ENCODE data around the gene AHI1. TPM values are rescaled to one million over a fixed set of nuclear protein-coding genes. Genes with fewer than 3 reads are reported as not detected.
A peak's percentile ranks its signal among the peaks of the same experiment; 100 is the strongest.

Gene AHI1
- total RNA-seq, 1 donor from 2014 or later: 7.4 TPM

DNA sequence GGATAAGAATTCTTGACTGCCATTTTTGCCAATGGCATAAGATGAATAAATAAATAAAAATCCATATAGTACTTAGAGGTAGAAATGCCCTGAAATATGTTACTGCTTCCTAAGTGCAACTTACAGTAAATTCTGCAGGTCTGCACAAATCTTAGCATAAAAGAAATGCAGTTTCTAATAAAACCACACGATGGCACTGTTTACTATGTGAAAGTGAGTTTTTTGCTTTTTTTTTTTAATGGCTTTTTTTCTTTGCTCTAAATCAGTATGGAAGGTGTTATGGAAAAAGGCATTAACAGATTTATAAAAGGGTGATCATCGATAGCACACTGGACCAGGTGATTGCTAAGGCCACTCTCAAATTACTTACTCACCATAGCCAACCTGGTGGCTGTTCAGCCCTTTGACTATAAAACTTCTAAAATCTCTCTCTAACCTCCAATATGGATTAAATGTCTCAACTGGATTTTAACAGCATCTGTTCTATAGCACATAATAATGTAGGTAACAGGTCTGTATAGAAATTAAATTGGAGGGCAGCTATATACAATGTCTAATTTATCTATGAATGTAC, 45.8 kb downstream of the AHI1 start:
- ATAC-seq: peak; percentile 37

DNA sequence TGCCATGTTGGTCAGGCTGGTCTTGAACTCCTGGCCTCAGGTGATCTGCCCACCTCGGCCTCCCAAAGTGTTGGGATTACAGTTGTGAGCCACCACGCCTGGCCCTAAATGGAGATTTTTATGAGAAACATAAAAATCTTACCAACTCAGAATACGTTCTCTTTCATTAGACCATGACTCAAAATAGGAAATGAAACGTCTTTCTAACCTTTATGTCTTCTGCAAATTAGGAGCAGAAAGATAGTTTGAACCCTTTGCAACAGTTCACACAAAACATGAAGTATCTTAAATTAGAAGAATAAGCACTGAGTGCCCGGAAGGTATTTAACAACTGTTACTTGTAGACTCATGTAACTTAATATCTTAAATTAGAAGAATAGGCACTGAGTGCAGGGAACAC, 48.3 kb downstream of the AHI1 start:
- no peak for ATAC-seq

DNA sequence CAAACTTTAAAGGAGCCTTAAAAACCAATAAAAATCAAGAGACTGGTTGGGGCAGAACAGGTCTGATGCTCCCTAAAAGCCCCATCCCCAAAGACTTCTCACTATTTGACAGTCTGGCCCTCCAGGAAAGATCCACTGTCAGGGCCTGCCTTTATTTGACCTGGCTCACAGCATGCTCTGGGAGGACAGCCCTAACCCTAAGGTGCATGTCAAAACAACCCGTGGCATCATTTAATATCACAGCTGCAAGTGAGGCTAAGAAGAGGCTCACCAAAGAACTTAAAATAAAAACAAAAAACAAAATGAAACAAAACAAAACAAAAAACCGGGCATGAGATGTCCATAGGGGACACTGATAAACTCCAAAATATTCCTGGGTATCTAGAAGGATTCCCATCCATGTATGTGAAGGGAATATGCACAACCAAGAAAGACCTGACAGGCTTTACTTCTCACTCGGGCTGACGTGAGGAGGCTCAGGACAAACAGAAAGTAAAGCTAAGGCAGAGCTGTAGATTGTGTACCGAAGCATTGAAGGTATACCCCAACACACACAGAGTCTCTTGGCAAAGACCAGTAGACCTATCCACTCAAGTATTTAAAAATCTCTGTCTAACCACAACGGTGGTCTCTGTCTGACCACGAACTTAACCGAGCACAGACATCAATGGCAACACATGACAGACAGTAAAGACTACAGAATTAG, 57.3 kb downstream of the AHI1 start:
- no peak for ATAC-seq

DNA sequence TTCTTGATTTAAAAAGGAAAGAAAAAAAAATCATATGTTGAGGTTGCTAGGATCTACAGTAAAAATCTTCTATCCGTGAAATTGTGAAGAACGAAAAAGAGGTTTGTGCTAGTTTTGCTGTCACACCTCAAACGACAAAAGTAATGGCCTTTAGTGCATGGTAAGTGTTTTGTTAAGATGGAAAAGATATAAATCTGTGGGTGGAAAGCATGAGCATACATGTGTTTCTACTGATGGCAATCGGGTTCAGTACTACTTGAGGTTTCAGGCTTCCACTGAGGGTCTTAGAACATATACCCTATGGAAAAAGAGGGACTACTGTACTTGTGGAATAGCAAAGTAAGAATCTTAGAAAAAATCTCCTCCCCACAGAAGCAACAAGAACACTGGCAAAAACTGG, 58.0 kb downstream of the AHI1 start:
- no peak for ATAC-seq

DNA sequence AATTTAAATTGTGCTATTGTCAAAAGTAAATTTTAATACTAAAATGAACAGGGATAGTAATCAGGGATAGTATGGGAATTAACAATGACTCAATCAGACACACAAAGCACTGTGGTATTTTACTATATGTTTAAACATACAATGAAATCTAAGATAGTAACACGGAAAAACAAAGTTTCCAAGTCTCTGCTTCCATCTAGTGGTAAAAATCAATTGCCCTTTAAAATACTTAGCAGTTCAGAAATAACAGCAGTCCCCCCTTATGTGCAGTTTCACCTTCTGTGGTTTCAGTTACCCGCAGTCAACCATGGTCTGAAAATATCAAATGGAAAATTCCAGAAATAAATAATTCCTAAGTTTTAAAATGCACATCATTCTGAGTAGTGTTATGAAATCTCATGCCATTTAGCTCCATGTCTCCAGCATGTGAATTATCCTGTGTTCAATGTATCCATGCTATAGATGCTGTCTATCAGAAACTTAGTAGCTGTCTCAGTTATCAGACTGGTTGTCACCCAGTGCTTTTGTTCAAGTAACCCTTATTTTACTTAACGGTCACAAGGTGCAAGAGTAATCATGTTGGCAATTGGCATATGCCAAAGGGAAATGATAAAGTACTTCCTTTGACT, 58.5 kb downstream of the AHI1 start:
- ATAC-seq: no peak

DNA sequence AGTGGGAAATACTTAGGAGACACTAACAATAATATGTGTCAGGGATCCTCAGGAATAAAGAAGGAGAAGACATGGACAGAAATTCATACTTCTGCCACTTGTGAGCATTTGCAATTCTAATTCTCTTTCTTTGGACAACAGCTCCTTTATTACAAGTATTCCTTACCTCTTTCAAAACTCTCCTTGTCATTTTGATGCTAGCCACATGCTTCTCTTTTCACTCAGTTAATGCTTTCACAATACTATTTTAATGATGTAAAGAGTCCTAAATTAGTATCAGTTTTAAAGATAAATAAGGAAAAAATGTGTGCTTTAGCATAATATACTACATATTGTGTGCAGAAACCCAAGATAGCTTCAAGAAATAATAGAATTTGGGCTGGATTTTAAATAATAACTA, 62.5 kb downstream of the AHI1 start:
- ATAC-seq: no peak

DNA sequence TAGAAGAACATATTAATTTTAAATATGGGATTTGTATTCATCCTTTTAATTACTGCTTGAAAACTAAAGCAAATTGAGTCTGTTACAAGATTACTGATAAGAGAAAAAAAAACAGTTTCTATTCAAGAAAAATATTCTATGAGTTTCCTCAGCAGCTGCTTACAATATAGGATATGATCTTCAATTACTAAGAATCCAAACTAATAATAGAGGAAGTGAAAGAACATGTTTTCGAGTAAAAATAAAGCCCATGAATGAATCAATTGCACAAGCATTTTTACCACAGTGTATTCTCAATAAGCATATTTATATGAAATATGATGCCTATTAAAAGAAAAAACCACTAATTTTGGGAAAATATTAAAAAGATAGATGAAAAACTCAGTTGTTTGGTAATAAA, 63.4 kb downstream of the AHI1 start:
- ATAC-seq: no peak

DNA sequence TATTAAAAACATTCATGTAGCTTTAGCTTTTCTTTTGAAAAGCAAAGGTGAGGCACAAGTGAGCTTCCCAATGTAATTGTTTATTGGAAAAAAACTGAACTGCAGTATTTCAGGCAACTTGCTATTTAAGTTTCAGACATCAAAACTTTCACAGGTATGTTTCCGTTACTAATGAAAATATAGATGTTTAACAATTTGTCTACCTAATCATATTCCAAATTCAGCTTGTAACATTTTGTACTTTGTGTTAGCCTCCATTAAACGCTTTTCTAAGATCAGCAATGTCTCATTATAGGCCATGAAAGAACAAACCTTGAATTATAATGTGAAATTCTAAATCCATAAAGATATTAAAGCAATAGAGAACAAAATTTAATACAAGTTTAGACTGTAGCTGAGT, 69.5 kb downstream of the AHI1 start:
- no peak for ATAC-seq

DNA sequence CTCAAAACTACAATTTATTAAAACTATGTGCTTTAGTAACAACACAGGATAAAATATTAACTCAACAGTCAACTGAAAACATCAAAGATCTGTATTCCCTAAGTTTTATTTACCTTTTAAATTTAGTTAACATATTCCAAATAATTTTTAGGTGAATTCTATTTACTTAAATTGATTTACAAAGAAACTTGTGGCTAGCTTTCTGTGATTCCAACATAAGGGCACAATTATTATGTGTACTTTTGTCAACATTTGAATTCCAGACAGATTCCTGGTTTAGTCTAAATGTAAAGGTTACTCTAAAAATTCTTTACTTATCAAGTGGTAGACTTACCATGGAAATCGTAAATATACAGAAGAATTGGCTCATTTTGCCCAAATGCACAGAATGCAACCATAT, 70.7 kb downstream of the AHI1 start:
- ATAC-seq: no peak

DNA sequence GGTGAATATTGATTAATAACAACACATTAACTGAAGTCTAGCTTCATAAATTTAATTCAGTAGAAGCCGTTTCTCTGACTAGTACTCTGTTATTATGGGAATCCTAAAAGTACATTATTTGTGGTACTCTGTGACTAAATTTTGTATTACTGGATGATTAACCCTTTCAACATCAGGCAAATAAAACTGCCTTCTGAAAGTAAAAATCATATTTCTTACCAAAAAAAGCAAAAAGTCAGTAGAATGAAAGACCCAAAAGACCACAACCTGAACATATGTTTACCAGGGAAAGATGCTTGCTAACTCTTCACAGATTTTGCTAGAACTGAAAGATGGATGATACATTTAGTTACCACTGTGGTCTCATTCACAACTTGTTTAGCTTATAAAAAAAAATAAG, 73.2 kb downstream of the AHI1 start:
- no peak for ATAC-seq

DNA sequence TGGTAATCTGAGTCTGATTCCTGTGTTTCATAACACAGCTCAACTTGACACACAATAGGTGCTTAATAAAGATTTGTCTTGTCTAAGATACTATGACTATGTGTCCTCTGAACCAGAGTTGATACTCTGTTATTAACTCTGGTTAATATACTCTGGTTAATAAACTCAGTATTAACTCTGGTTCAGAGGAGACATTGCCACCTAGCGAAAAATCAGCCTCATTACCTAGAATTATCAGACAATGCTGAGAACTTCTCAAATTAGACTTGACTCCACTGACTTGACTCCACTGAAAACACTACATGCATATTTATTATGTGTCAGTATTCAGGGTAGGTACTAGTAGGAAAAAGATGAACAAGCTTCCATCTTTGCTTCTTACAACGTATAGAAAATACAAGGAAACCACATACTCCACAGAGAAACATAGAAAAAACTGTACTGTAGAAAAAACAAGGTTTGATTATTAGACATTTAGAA, 73.9 kb downstream of the AHI1 start:
- peak; percentile 83 for ATAC-seq

DNA sequence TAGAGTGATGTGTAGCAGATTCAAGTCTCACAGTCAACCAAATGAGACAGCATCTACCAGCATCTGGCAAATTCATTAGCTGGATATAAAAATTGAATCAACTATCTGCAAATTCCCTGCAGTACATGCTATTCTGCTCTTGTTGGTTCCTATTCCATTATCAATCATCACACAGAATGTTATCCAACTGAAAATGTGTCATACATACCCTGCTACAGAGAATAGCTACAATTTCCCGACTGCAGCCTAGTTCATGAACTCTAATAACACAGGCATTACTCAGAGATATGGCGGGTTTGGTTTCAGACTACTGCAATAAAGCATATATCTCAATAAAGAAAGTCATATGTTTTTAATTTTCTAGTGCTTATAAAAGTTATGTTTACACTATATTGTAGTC, 78.4 kb downstream of the AHI1 start:
- no peak for ATAC-seq

DNA sequence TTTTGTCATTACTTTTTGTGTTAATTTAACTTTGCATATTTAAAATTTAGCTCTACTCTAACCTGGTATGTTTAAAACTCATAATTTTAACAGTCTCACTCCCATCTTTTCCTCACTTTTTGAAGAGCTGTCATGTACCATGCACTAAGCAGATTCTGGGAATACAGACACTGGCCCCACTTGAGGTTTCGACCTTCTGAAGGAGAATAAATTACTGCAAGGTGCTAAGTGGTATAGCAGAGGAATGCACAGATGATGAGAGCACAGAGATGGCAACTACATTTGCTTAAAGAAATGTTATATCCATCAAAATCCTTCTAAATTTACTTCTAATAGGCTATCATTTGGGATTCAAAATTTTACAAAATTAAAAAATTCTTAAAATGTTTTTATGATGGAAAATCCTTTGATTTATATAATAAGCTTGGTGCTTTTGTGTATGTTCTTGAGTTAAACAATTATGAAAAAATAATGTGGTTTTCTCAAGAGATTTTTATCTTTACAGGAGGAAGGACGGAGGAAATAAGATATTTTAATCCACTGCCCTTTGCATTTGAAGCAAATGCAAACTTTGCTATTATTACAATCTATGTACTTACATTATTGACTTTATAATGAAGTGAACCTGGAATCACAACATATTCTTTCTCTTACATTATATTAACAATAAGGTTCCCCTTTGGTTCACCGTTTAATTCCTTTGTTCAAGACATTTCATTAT, 79.3 kb downstream of the AHI1 start:
- ATAC-seq: no peak

DNA sequence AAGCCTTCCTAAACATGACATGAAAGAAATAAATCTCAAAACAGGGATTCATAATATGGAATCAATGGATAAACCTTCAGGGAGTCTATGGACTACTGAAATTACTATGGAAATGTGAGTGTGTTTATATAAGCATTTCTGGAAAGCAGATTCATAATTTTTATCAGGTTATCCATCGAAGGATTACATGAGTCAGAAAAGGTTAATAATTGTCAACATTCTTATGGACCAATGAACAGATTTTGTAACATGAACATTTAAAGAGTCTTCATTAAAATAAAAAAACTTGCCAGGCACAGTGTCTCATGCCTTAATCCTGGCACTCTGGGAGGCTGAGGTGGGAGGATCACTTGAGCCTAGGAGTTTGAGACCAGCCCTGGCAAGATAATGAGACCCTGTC, 84.8 kb downstream of the AHI1 start:
- no peak for ATAC-seq

DNA sequence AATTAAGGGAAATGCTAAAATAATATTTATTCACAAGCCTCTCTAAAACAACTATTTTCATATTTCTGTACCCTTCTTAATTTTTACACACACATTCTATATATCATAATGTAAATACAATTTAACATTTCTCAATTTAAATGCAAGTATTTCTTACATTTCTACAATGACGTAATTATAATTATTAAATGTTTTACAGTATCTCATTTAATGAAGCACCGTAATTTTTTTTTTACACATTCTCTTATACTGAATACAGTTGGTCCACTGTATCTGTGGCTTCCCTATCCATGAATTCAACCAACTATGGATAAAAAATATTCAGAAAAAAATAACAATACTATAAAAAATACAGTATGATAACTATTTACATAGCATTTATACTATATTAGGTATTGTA, 85.7 kb downstream of the AHI1 start:
- ATAC-seq: no peak

DNA sequence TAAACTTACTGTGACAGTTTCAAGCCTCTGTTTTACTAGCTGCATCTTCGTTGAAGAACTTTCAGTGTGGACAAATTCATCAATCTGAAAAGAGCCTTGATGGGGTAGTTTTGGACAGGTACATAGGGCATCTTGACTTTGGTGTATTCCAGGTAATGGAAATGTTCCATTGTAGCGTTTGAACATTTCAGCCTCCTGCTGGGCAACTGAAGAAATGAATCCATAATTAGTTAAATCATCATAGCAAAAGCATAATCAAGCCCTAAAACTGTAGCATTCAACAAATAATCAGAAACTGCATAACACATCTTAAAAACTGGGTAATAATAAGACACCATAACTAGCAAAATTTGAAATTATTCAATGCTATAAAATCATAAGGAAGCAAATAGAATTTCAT, 86.2 kb downstream of the AHI1 start:
- no peak for ATAC-seq

DNA sequence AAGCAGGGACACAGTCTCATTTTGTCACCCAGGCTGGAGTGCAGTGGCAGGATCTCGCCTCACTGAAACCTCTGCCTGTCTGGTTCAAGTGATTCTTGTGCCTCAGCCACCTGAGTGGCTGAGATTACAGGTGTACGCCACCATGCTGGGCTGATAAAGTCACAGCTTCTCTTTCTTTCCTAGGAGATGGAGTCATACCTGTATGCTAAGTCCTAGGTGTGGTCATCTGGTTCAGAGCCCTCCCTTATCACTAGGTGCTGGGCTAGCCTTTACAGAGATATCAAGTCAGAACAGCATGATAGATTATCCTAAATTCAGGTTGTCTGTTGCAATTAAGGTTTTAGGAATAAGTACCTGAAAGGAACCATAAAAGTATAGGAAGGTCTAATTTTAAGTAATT, 86.7 kb downstream of the AHI1 start:
- ATAC-seq: no peak

DNA sequence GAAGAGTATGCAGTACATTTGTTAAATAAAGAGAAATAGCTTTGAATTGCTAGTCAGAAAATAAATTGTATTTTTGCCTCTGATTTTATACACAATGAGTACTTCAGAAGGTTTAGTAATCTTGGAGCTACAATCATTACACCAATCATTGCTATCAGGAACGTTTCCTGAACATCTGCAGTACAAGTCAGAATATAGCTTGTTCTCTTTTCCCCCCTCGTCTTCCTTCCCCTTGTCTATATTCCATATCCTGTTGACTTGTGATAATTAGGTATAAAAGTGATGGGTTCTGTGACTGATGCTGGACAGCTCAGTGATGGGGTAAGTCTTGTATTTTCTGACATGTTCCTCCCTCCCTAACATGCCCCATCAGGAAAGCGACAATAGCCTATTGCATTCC, 94.0 kb downstream of the AHI1 start:
- no peak for ATAC-seq

DNA sequence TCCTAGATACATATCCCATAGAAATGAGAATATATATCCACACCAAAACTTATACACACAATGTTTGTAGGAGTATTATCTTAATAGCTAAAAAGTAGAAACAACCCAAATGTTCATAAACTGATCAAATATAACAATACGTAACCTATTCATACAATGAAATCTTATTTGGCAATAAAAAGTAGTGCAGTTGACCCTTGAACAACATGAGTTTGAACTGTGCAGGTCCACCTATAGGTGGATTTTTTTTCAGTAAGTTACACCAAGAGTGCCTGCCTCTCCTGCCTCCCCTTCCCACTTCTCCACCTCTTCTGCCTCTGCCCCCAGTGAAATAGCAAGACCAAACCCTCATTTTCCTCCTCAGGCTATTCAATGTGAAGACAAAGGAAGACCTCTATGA, 95.2 kb downstream of the AHI1 start:
- no peak for ATAC-seq

DNA sequence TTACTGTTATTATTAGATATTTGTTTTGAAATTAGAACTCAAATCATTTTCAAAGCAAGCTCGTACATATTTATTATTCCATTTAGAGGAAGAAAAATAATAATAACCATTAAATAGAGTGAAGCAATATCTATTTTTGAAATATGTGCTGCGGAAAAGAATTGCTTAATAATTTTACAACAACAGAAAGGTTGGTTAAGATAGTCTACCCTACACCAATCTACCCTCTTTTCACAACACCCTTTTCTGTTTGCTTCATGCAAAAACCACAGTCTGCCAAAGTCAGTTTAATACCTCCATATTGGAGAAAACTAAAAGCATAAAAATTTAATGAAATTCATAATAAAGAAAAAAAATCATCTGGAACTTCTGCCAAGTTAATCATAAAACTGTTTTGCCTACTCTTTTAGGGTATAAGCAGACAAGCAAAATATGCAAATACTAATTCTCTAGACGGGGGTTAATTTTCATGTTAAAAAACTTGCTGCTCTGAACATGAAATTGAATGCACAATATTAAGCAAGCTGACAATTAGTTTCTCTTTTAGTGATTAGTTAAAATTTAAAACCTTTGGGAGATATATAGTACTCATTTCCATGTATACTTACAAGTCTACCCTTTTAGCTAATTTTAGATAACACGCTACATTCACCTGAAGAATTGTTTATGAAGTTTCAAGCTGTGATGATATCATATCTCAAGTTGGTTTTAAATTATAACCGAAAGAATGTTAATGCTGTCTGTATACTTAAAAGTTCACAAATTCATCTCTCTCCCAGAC, 100.2 kb downstream of the AHI1 start:
- no peak for ATAC-seq

DNA sequence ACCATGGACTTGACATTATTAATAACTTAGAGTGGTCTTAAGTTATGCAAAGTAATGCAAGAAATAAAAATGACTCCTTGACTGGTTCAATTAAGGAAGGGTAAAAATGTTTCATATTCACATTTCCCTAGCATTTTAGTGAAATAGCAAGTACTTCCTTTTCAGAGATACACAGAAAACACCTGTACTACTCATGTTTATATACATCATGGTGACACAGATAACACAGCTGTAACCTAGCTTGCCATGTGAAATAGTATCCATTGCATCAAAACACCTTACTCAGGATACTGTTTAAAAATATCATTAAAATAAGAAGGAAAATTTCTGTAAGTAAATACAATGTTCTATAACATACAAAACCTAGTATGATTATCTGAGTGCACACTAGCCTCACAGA, 102.4 kb downstream of the AHI1 start:
- ATAC-seq: no peak

DNA sequence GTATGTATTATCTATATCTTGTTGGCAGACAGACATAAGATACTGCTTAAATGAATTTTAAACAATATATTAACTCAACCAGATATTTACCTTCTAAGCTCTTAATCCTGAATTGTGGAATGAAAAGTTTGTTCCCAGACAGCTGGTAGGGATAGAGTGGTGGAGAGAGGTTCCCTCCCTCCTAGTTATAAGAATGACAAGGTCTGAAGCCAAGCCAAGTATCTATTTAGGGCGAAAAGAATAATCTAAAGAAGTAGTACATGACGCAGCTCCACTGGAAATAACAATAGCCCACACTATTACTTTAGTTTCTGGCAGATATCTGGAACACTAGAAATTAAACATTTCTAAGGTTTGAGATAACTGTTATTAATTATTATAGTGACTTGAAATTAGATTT, 104.3 kb downstream of the AHI1 start:
- ATAC-seq: no peak

DNA sequence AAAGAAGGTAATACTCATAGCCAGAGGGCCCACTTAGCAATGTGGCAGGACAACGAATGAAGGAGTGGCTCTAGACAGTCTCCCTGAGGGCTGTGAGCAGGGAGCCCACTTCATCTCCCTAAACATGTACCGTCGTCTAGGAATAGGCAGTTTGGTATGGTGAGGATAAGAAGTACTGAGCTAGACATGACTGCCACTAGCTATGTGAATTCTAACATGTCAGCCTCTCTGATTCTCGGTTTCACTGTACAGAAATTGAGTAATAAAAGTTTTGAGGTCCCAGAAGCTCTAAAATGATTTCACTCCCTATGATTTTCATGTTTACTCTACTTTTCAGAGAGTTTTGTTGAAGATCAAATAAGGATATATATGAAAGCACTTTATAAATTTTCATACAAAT, 107.1 kb downstream of the AHI1 start:
- ATAC-seq: no peak

Data from esophagus mucosa (tissue), 1 donor.